ENCODE measurements around the gene BHLHA9.

- TF ChIP-seq CTCF (IDR thresholded peaks at IDR 0.05) (no peak), EP300 (IDR thresholded peaks at IDR 0.05) (no peak)
These were observed 3.4 kb downstream of the BHLHA9 start for GRCh38 chr17:1273492-1274244.
